ENCODE measurements around the gene DISP3.
A peak's percentile ranks its signal among the peaks of the same experiment; 100 is the strongest.

Gene DISP3

DNA sequence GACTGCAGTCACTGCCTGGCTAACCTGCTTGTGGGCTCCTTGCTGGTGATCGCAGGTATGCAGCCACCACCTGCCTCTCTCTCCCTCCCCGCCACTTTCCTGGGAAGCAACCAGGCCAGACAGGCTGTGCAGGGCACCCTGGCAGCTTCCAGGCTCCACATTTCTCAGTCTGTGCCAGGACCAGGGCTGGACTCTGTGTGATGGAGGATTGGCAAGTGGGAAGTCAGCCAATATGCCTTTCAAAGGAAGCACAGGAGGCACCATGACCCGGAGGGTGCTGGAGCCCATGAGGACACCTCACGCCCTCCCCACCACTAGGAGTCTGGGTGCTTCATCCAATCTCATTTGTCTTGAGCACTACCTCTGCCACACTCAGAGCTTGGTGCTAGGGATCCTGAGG lies 15.8 kb upstream of the DISP3 start:
- Histone ChIP-seq H3K9ac (ENCODE audit: low read depth, low read length) (no peak overlapping the region), H3K4me3 (ENCODE audit: low read length) (no peak overlapping the region), H3K4me1 (ENCODE audit: control insufficient read depth, insufficient read depth, low read length) (no peaks in the 10 kb centered on the region), H3K36me3 (ENCODE audit: insufficient read depth, low read length) (no peaks in the 10 kb centered on the region), H3K27me3 (ENCODE audit: control insufficient read depth, insufficient read depth, low read length) (peaks cover 33% of the 10 kb centered on the region), H3K9me3 (replicated peaks; ENCODE audit: low read length) (no peaks in the 10 kb centered on the region), H3K4me2 (ENCODE audit: low read length) (no peak overlapping the region)

DNA sequence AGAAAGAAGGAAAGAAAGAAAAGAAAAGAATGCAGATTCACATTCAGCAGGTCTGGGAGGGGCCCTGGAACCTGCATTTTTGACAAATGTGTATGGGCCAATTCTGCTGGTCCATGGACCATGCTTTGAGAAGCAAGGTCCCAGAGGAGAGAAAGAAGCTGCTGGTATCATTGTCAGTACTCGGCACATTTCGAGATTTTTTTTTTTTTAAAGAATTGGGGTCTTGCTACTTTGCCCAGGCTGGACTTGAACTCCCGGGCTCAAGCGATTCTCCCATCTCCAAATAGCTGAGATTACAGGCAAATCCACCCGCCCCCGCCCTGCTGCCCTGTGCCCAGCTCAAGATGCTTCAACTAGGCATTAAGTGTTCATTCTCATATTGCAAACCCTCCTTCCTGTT lies 13.6 kb upstream of the DISP3 start:
- Histone ChIP-seq H3K27me3 (ENCODE audit: control insufficient read depth, insufficient read depth, low read length) (peaks cover 29% of the 10 kb centered on the region), H3K4me2 (ENCODE audit: low read length) (no peak overlapping the region), H3K4me3 (ENCODE audit: low read length) (no peak overlapping the region), H3K4me1 (ENCODE audit: control insufficient read depth, insufficient read depth, low read length) (no peaks in the 10 kb centered on the region), H3K36me3 (ENCODE audit: insufficient read depth, low read length) (no peaks in the 10 kb centered on the region), H3K9ac (ENCODE audit: low read depth, low read length) (no peak overlapping the region), H3K9me3 (replicated peaks; ENCODE audit: low read length) (no peaks in the 10 kb centered on the region)

DNA sequence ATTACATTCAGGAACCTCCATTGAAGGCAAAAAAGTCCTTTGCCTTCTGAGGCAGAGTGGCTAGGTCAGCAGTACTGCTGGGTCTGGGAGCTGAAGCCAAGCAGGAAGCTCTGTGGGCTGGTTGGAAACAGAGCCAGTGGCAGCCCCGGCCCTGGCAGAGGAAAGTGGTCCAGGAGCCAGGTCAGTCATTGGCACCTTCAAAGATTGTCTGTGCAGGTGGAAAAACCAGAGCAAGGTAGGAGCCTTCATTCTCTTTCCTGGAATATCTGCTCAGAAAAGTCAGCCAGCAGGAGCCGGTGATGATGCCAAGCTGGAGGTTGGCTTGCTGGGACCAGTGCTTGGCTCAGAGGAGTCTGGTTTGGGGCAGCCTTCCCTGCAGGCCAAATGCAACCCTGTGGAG lies 12.5 kb upstream of the DISP3 start:
- H3K27me3 ChIP-seq (ENCODE audit: control insufficient read depth, insufficient read depth, low read length), result peaks cover 29% of the 10 kb centered on the region
- no peaks in the 10 kb centered on the region for H3K4me1 ChIP-seq (ENCODE audit: control insufficient read depth, insufficient read depth, low read length)
- H3K9me3 ChIP-seq (replicated peaks; ENCODE audit: low read length), result no peaks in the 10 kb centered on the region
- no peaks in the 10 kb centered on the region for H3K36me3 ChIP-seq (ENCODE audit: insufficient read depth, low read length)
- H3K9ac ChIP-seq (ENCODE audit: low read depth, low read length), result no peak overlapping the region
- no peak overlapping the region for H3K4me3 ChIP-seq (ENCODE audit: low read length)
- no peak overlapping the region for H3K4me2 ChIP-seq (ENCODE audit: low read length)

GRCh38 chr1:11468878-11469277 lies 10.1 kb upstream of the DISP3 start:
- H3K4me1 ChIP-seq (ENCODE audit: control insufficient read depth, insufficient read depth, low read length), result no peaks in the 10 kb centered on the region
- peaks cover 12% of the 10 kb centered on the region for H3K27me3 ChIP-seq (ENCODE audit: control insufficient read depth, insufficient read depth, low read length)
- no peaks in the 10 kb centered on the region for H3K36me3 ChIP-seq (ENCODE audit: insufficient read depth, low read length)
- H3K4me3 ChIP-seq (ENCODE audit: low read length), result no peak overlapping the region
- H3K9me3 ChIP-seq (replicated peaks; ENCODE audit: low read length), result no peaks in the 10 kb centered on the region
- H3K9ac ChIP-seq (ENCODE audit: low read depth, low read length), result no peak overlapping the region
- H3K4me2 ChIP-seq (ENCODE audit: low read length), result no peak overlapping the region

DNA sequence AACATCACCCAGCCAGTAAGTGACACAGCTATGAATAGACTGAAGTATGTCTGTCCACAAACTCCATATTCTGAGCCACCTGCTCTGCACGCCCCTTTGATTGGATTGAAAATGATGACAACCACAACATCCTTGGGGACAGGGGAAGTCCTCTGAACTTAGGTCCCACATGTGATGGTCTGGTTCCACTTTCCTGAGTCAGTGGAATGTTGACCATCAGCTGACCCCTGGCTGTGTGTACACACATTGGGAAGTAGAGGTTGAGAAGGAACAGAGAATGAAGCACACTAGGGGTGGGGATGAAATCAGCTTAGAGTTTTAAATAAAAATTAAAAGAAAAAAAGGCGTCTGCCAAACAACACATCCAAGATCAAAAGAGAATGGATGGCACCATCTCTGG lies 8.0 kb upstream of the DISP3 start:
- H3K9ac ChIP-seq (ENCODE audit: low read depth, low read length), result no peak overlapping the region
- H3K4me1 ChIP-seq (ENCODE audit: control insufficient read depth, insufficient read depth, low read length), result no peaks in the 10 kb centered on the region
- H3K4me3 ChIP-seq (ENCODE audit: low read length), result no peak overlapping the region
- H3K9me3 ChIP-seq (replicated peaks; ENCODE audit: low read length), result no peaks in the 10 kb centered on the region
- H3K4me2 ChIP-seq (ENCODE audit: low read length), result no peak overlapping the region
- H3K27me3 ChIP-seq (ENCODE audit: control insufficient read depth, insufficient read depth, low read length), result peaks cover 12% of the 10 kb centered on the region
- no peaks in the 10 kb centered on the region for H3K36me3 ChIP-seq (ENCODE audit: insufficient read depth, low read length)

DNA sequence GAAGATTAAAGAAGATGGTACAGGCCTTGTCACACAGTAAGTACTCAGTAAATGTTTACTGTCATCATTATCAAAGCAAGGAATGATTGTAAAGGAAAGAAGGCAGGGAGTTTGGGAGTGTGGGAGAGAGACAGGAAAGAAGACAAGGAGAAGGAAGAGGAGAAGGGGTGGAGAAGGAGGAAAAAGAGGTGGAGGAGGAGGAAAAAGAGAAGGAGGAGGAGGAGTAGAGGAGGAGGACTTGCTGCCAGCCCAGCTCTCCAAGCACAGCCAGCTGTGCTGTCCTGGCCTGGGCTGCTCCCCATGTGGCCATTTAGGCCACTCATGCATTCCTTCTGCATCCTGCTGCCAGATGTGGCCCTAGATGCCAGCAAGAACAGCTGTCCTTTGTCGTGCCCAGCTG lies 7.5 kb upstream of the DISP3 start:
- Histone ChIP-seq H3K9ac (ENCODE audit: low read depth, low read length) (no peak overlapping the region), H3K36me3 (ENCODE audit: insufficient read depth, low read length) (no peaks in the 10 kb centered on the region), H3K4me2 (ENCODE audit: low read length) (no peak overlapping the region), H3K9me3 (replicated peaks; ENCODE audit: low read length) (no peaks in the 10 kb centered on the region), H3K4me1 (ENCODE audit: control insufficient read depth, insufficient read depth, low read length) (no peaks in the 10 kb centered on the region), H3K4me3 (ENCODE audit: low read length) (no peak overlapping the region), H3K27me3 (ENCODE audit: control insufficient read depth, insufficient read depth, low read length) (peaks cover 8% of the 10 kb centered on the region)

DNA sequence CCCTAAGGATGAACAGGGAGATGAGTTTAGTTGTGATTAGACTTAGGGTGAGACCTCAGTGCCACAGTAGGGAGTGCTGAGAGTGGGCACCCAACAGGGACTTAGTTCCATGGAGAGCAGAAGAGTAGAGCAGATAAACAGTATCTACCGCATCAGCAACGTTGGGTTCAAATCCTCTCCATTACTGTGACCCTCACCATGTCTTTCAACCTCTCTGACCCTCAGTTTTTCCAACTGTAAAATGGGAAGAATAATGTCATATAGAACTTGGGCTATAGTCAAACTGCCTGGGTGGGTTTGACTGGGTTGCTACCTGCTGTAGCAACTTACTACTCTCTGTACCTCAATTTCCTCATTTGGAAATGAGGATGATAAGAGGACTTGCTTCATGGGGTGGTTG lies 6.7 kb upstream of the DISP3 start:
- Histone ChIP-seq H3K4me2 (ENCODE audit: low read length) (no peak overlapping the region), H3K9ac (ENCODE audit: low read depth, low read length) (no peak overlapping the region), H3K9me3 (replicated peaks; ENCODE audit: low read length) (no peaks in the 10 kb centered on the region), H3K27me3 (ENCODE audit: control insufficient read depth, insufficient read depth, low read length) (peaks cover 10% of the 10 kb centered on the region), H3K4me1 (ENCODE audit: control insufficient read depth, insufficient read depth, low read length) (no peaks in the 10 kb centered on the region), H3K4me3 (ENCODE audit: low read length) (no peak overlapping the region), H3K36me3 (ENCODE audit: insufficient read depth, low read length) (no peaks in the 10 kb centered on the region)

DNA sequence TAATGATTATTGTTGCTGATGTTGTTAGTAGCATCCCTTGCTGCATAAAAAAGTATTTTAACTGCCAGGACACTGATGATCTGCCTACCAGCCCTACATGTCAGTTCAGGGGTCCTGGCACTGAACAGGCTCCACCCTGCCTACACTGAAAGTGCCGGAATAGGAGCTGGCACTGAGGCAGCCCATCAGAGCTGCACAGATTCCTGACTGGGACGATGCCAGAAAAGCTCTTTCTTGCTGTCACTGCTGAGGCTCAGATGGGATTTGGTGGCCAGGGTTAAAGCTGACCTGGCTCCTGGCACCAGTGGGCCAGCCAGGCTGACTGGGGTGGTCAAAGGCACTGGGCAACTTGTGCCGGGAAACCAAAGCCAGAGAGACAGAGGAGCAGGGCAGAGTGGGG lies 6.2 kb upstream of the DISP3 start:
- Histone ChIP-seq H3K4me1 (ENCODE audit: control insufficient read depth, insufficient read depth, low read length) (no peaks in the 10 kb centered on the region), H3K27me3 (ENCODE audit: control insufficient read depth, insufficient read depth, low read length) (peaks cover 13% of the 10 kb centered on the region), H3K9me3 (replicated peaks; ENCODE audit: low read length) (no peaks in the 10 kb centered on the region), H3K4me3 (ENCODE audit: low read length) (no peak overlapping the region), H3K9ac (ENCODE audit: low read depth, low read length) (no peak overlapping the region), H3K36me3 (ENCODE audit: insufficient read depth, low read length) (no peaks in the 10 kb centered on the region), H3K4me2 (ENCODE audit: low read length) (no peak overlapping the region)

DNA sequence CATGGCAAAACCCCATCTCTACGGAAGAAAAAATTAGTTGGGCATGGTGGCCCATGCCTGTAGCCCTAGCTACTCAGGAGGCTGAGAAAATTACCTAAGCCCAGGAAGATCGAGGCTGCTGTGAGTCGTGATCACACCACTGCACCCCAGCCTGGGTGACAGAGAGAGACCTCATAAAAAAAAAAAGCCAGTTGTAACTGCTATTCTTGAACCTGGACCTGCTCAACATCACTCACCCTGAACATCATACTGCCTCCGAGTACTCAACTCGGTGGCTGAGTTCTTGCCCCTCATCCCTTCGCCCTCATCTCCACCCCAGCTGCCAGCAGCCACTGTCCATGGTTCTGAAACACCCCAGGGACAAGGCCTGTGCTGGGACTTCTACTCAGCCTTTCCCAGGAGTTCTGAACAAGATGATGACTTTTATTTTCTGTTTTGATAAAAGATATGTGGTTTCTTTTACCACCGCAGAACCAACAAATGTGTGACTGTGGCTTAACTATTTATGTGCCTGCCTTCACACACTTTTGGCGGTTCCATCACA lies 5.4 kb upstream of the DISP3 start:
- H3K36me3 ChIP-seq (ENCODE audit: insufficient read depth, low read length), result no peaks in the 10 kb centered on the region
- H3K4me1 ChIP-seq (ENCODE audit: control insufficient read depth, insufficient read depth, low read length), result no peaks in the 10 kb centered on the region

DNA sequence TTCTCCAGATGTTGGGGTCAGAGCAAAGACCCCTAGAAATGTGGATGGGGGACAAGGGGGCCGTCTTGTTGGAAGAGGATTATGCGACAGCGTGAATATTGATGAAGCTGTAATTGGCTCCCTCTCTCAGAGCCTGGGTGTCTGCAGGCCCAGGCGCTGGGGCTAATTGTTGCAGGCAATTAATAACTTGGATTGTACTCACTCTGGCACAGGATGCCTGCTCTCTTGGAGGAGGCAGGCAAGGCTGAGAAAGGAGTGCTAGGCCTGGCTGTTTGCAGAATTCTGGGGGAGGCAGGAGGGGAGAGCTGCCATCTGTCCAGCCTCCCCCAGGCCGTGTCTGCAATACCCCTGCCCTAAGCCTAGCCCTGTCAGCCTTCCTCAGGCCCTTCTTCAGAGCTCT lies 4.1 kb upstream of the DISP3 start:
- no peaks in the 10 kb centered on the region for H3K9me3 ChIP-seq (replicated peaks; ENCODE audit: low read length)
- H3K27me3 ChIP-seq (ENCODE audit: control insufficient read depth, insufficient read depth, low read length), result peaks cover 14% of the 10 kb centered on the region
- no peak overlapping the region for H3K4me2 ChIP-seq (ENCODE audit: low read length)
- H3K4me1 ChIP-seq (ENCODE audit: control insufficient read depth, insufficient read depth, low read length), result no peaks in the 10 kb centered on the region
- H3K4me3 ChIP-seq (ENCODE audit: low read length), result no peak overlapping the region
- no peaks in the 10 kb centered on the region for H3K36me3 ChIP-seq (ENCODE audit: insufficient read depth, low read length)
- H3K9ac ChIP-seq (ENCODE audit: low read depth, low read length), result no peak overlapping the region

More for the DNA sequence above, 5.4 kb upstream of the DISP3 start:
- Histone ChIP-seq H3K4me2 (ENCODE audit: low read length) (no peak overlapping the region), H3K27me3 (ENCODE audit: control insufficient read depth, insufficient read depth, low read length) (peaks cover 10% of the 10 kb centered on the region), H3K9me3 (replicated peaks; ENCODE audit: low read length) (no peaks in the 10 kb centered on the region), H3K4me3 (ENCODE audit: low read length) (no peak overlapping the region), H3K9ac (ENCODE audit: low read depth, low read length) (no peak overlapping the region)

GRCh38 chr1:11475748-11476147 lies 3.2 kb upstream of the DISP3 start:
- Histone ChIP-seq H3K4me3 (ENCODE audit: low read length) (no peak overlapping the region), H3K36me3 (ENCODE audit: insufficient read depth, low read length) (no peaks in the 10 kb centered on the region), H3K4me2 (ENCODE audit: low read length) (no peak overlapping the region), H3K4me1 (ENCODE audit: control insufficient read depth, insufficient read depth, low read length) (no peaks in the 10 kb centered on the region), H3K27me3 (ENCODE audit: control insufficient read depth, insufficient read depth, low read length) (peaks cover 22% of the 10 kb centered on the region), H3K9ac (ENCODE audit: low read depth, low read length) (no peak overlapping the region), H3K9me3 (replicated peaks; ENCODE audit: low read length) (no peaks in the 10 kb centered on the region)

- Histone ChIP-seq H3K4me1 (ENCODE audit: control insufficient read depth, insufficient read depth, low read length) (no peaks in the 10 kb centered on the region), H3K4me2 (ENCODE audit: low read length) (peak overlapping the region; percentile 90), H3K9ac (ENCODE audit: low read depth, low read length) (peak overlapping the region; percentile 74), H3K4me3 (ENCODE audit: low read length) (peak overlapping the region; percentile 75), H3K9me3 (replicated peaks; ENCODE audit: low read length) (no peaks in the 10 kb centered on the region), H3K36me3 (ENCODE audit: insufficient read depth, low read length) (no peaks in the 10 kb centered on the region), H3K27me3 (ENCODE audit: control insufficient read depth, insufficient read depth, low read length) (peaks cover 48% of the 10 kb centered on the region)
Observed at GRCh38 chr1:11479375-11479979, 522 bp downstream of the DISP3 start.

All from skeletal muscle satellite cell (primary cell).